ENCODE results near the gene SCGN.

DNA sequence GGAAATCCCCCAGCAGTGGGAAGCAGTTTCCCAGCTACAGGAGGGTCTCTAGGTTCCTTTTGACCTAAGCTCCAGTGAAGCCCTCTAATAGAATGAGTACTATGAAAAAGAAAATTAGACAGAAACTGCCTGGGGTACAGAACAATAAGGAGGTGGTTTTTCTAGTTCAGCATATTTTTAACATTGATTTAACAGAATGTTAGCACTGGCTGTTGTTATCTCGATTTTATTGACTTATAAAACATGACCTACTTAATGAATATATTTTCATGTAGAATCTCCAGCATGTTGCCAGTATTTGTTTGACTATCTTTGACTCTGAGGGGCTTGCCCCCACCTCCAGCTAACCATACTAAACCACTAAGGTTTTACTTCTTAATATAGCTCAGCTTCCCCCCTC, 19.6 kb downstream of the SCGN start:
- TF ChIP-seq SMC3 (IDR thresholded peaks at IDR 0.05) (no peak), CBX2 (IDR thresholded peaks at IDR 0.05; ENCODE audit: borderline replicate concordance, low read depth) (no peak), GATA3 (IDR thresholded peaks at IDR 0.05; ENCODE audit: borderline replicate concordance) (no peak), RFX5 (IDR thresholded peaks at IDR 0.05) (no peak), MAFK (IDR thresholded peaks at IDR 0.05; ENCODE audit: partially characterized antibody) (no peak), RCOR1 (IDR thresholded peaks at IDR 0.05; ENCODE audit: low read depth, low read length) (no peak), JUN (IDR thresholded peaks at IDR 0.05) (no peak), POLR2A (IDR thresholded peaks at IDR 0.05; ENCODE audit: low read length) (no peak)
- TF ChIP-seq, protein P1, sequence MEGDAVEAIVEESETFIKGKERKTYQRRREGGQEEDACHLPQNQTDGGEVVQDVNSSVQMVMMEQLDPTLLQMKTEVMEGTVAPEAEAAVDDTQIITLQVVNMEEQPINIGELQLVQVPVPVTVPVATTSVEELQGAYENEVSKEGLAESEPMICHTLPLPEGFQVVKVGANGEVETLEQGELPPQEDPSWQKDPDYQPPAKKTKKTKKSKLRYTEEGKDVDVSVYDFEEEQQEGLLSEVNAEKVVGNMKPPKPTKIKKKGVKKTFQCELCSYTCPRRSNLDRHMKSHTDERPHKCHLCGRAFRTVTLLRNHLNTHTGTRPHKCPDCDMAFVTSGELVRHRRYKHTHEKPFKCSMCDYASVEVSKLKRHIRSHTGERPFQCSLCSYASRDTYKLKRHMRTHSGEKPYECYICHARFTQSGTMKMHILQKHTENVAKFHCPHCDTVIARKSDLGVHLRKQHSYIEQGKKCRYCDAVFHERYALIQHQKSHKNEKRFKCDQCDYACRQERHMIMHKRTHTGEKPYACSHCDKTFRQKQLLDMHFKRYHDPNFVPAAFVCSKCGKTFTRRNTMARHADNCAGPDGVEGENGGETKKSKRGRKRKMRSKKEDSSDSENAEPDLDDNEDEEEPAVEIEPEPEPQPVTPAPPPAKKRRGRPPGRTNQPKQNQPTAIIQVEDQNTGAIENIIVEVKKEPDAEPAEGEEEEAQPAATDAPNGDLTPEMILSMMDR (IDR thresholded peaks at IDR 0.05), result no peak
- TF ChIP-seq, protein P2, sequence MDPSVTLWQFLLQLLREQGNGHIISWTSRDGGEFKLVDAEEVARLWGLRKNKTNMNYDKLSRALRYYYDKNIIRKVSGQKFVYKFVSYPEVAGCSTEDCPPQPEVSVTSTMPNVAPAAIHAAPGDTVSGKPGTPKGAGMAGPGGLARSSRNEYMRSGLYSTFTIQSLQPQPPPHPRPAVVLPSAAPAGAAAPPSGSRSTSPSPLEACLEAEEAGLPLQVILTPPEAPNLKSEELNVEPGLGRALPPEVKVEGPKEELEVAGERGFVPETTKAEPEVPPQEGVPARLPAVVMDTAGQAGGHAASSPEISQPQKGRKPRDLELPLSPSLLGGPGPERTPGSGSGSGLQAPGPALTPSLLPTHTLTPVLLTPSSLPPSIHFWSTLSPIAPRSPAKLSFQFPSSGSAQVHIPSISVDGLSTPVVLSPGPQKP (IDR thresholded peaks at IDR 0.05; ENCODE audit: low read depth, low read length), result no peak
- TF ChIP-seq, protein P3, sequence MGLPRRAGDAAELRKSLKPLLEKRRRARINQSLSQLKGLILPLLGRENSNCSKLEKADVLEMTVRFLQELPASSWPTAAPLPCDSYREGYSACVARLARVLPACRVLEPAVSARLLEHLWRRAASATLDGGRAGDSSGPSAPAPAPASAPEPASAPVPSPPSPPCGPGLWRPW (IDR thresholded peaks at IDR 0.05), result no peak
- TF ChIP-seq, protein P4, sequence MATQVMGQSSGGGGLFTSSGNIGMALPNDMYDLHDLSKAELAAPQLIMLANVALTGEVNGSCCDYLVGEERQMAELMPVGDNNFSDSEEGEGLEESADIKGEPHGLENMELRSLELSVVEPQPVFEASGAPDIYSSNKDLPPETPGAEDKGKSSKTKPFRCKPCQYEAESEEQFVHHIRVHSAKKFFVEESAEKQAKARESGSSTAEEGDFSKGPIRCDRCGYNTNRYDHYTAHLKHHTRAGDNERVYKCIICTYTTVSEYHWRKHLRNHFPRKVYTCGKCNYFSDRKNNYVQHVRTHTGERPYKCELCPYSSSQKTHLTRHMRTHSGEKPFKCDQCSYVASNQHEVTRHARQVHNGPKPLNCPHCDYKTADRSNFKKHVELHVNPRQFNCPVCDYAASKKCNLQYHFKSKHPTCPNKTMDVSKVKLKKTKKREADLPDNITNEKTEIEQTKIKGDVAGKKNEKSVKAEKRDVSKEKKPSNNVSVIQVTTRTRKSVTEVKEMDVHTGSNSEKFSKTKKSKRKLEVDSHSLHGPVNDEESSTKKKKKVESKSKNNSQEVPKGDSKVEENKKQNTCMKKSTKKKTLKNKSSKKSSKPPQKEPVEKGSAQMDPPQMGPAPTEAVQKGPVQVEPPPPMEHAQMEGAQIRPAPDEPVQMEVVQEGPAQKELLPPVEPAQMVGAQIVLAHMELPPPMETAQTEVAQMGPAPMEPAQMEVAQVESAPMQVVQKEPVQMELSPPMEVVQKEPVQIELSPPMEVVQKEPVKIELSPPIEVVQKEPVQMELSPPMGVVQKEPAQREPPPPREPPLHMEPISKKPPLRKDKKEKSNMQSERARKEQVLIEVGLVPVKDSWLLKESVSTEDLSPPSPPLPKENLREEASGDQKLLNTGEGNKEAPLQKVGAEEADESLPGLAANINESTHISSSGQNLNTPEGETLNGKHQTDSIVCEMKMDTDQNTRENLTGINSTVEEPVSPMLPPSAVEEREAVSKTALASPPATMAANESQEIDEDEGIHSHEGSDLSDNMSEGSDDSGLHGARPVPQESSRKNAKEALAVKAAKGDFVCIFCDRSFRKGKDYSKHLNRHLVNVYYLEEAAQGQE (IDR thresholded peaks at IDR 0.05), result no peak
- TF ChIP-seq, protein P5, sequence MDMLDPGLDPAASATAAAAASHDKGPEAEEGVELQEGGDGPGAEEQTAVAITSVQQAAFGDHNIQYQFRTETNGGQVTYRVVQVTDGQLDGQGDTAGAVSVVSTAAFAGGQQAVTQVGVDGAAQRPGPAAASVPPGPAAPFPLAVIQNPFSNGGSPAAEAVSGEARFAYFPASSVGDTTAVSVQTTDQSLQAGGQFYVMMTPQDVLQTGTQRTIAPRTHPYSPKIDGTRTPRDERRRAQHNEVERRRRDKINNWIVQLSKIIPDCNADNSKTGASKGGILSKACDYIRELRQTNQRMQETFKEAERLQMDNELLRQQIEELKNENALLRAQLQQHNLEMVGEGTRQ (IDR thresholded peaks at IDR 0.05), result no peak
- TF ChIP-seq, protein P6, sequence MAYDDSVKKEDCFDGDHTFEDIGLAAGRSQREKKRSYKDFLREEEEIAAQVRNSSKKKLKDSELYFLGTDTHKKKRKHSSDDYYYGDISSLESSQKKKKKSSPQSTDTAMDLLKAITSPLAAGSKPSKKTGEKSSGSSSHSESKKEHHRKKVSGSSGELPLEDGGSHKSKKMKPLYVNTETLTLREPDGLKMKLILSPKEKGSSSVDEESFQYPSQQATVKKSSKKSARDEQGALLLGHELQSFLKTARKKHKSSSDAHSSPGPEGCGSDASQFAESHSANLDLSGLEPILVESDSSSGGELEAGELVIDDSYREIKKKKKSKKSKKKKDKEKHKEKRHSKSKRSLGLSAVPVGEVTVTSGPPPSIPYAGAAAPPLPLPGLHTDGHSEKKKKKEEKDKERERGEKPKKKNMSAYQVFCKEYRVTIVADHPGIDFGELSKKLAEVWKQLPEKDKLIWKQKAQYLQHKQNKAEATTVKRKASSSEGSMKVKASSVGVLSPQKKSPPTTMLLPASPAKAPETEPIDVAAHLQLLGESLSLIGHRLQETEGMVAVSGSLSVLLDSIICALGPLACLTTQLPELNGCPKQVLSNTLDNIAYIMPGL (CRISPR knock-in tag; IDR thresholded peaks at IDR 0.05; ENCODE audit: borderline replicate concordance), result no peak
